Tibial artery (tissue), 4 donors: ENCODE results near the gene TUBE1.

Source experiments
- DNase-seq, 2 donors: peaks; one replicate each; pipeline ENCODE4 v3.0.0-alpha.2; 2019
- H3K27ac ChIP-seq, 2 donors: fragments of 200-600 bp; sonication (generic) in 1 of 2; 1 replicate in 1 of 2; 2 replicates in 1 of 2; pipeline ENCODE4 v1.5.1; 2018 to 2019; ENCODE audit warnings: mild to moderate bottlenecking in 1 of 2
- H3K27me3 ChIP-seq, 2 donors: fragments of 200-600 bp; sonication (generic) in 1 of 2; one replicate each; pipeline versions ENCODE4 v1.5.1 to v1.6.0; 2016 to 2019
- H3K36me3 ChIP-seq, 3 donors: fragments of 200-600 bp; sonication (generic) in 2 of 3; one replicate each; pipeline ENCODE4 v1.5.1; 2016 to 2019; ENCODE audit warnings: mild to moderate bottlenecking in 2 of 3
- H3K4me1 ChIP-seq, 4 donors: fragments of 200-600 bp; sonication (generic) in 2 of 4; 1 replicate in 3 of 4; 2 replicates in 1 of 4; pipeline ENCODE4 v1.5.1; 2016 to 2019
- H3K4me3 ChIP-seq, 2 donors: fragments of 200-600 bp; sonication (generic) in 1 of 2; 1 replicate in 1 of 2; 2 replicates in 1 of 2; pipeline ENCODE4 v1.5.1; 2018 to 2019; ENCODE audit warnings: mild to moderate bottlenecking in 2 of 2
- H3K9me3 ChIP-seq, 3 donors: fragments of 200-600 bp; sonication (generic) in 1 of 3; one replicate each; pipeline ENCODE4 v1.5.1; 2016 to 2019
- CTCF ChIP-seq, 2 experiments: fragments of 200-600 bp in 1 of 2; fragments of 450-650 bp in 1 of 2; IDR thresholded peaks; one replicate each; pipeline ENCODE4 v1.5.1; 2017 to 2019; ENCODE audit warnings: antibody characterized with exemption in 2 of 2, mild to moderate bottlenecking in 1 of 2, moderate library complexity in 1 of 2
- intact Hi-C: fragments of 100-400 bp; cut with DNase I; formaldehyde crosslinking; loops from one replicate; pipeline ENCODE4 v1.15.0; 2023; ENCODE audit warnings: low total_unique reads

The TUBE1 gene

GRCh38 chr6:112043032-112044007 is 44.0 kb downstream of the TUBE1 start:
- intact Hi-C loops, result loop anchor here (2.0 to 5.0 kb wide), 3 partner anchors 36 to 333 kb away; partner anchors contain the start of gene FYN
- H3K9me3 ChIP-seq, result no peaks in the 10 kb centered on the region
- peak overlapping the region; percentile 52 to 69 for H3K27ac ChIP-seq

GRCh38 chr6:112041535-112041934 is 45.7 kb downstream of the TUBE1 start:
- intact Hi-C loops, result loop anchor here (5.0 kb wide), 2 partner anchors 34 to 169 kb away; partner anchors contain the start of gene FYN
- no peak overlapping the region for H3K4me3 ChIP-seq
- no peak for DNase-seq
- peaks cover 4 to 44% (median 21%) of the 10 kb centered on the region in 4 donors for H3K4me1 ChIP-seq
- H3K36me3 ChIP-seq, result no peaks in the 10 kb centered on the region
- no peaks in the 10 kb centered on the region for H3K9me3 ChIP-seq
- TF ChIP-seq CTCF (IDR thresholded peaks at IDR 0.05), result no peak
- no peaks in the 10 kb centered on the region for H3K27me3 ChIP-seq
- no peak overlapping the region for H3K27ac ChIP-seq

More at GRCh38 chr6:112043032-112044007, 44.0 kb downstream of the TUBE1 start:
- Histone ChIP-seq H3K4me1 (peaks cover under 1 to 30% (median 11%) of the 10 kb centered on the region in 4 donors), H3K4me3 (peak overlapping the region; percentile 51 to 62), H3K27me3 (no peaks in the 10 kb centered on the region), H3K36me3 (no peaks in the 10 kb centered on the region)
- peak; percentile 93 to 96 for TF ChIP-seq CTCF (IDR thresholded peaks at IDR 0.05)
- peak; percentile 85 to 91 for DNase-seq

- TF ChIP-seq CTCF (IDR thresholded peaks at IDR 0.05), result no peak
- intact Hi-C loops, result loop anchor here (5.0 kb wide), 2 partner anchors 34 to 169 kb away; partner anchors contain the start of gene FYN
- Histone ChIP-seq H3K4me1 (peaks cover 4 to 49% (median 21%) of the 10 kb centered on the region in 4 donors), H3K36me3 (no peaks in the 10 kb centered on the region), H3K9me3 (no peaks in the 10 kb centered on the region), H3K27ac (no peak overlapping the region), H3K27me3 (no peaks in the 10 kb centered on the region), H3K4me3 (no peak overlapping the region)
- no peak for DNase-seq
Measured at GRCh38 chr6:112040956-112041355, 46.3 kb downstream of the TUBE1 start.

GRCh38 chr6:112039431-112039770 is 47.9 kb downstream of the TUBE1 start:
- no peaks in the 10 kb centered on the region for H3K27me3 ChIP-seq
- peak overlapping the region; percentile 81 to 86 for H3K27ac ChIP-seq
- no peak overlapping the region for H3K4me3 ChIP-seq
- no peaks in the 10 kb centered on the region for H3K36me3 ChIP-seq
- TF ChIP-seq CTCF (IDR thresholded peaks at IDR 0.05), result no peak
- no peak for DNase-seq
- peaks cover 4 to 57% (median 23%) of the 10 kb centered on the region in 4 donors for H3K4me1 ChIP-seq
- intact Hi-C loops, result no loop called here
- H3K9me3 ChIP-seq, result no peaks in the 10 kb centered on the region

- Histone ChIP-seq H3K4me1 (peaks cover 4 to 57% (median 25%) of the 10 kb centered on the region in 4 donors), H3K36me3 (no peaks in the 10 kb centered on the region), H3K9me3 (no peaks in the 10 kb centered on the region), H3K4me3 (no peak overlapping the region), H3K27ac (peak overlapping the region; percentile 81 to 86), H3K27me3 (no peaks in the 10 kb centered on the region)
- no peak for TF ChIP-seq CTCF (IDR thresholded peaks at IDR 0.05)
- DNase-seq, result peak in 1 of 2 donors; percentile 46
- intact Hi-C loops, result no loop called here
Measured at GRCh38 chr6:112038756-112039430, 48.4 kb downstream of the TUBE1 start.
